HEK293T (cell line): ENCODE measurements around the gene FER.

Experiments
- CTCF ChIA-PET: fragments of 350-600 bp; formaldehyde crosslinking; extraction: SDS; loops from one replicate; lab custom pipeline; 2021; ENCODE audit warnings: antibody characterized with exemption, inconsistent platforms; lab: Yijun Ruan, JAX
- POLR2A ChIA-PET: fragments of 350-600 bp; formaldehyde crosslinking; extraction: SDS; loops from one replicate; lab custom pipeline; 2020; ENCODE audit warnings: antibody characterized with exemption, inconsistent platforms; lab: Yijun Ruan, JAX
- DNase-seq: peaks from one replicate; pipeline ENCODE4 v3.0.0; 2012; ENCODE audit warnings: mixed read lengths; ENCODE audit errors: extremely low spot score
- ARNT ChIP-seq: fragments of 450-650 bp; IDR thresholded peaks from 2 replicates; pipeline ENCODE4 v1.6.1; 2017; ENCODE audit warnings: mild to moderate bottlenecking
- BHLHE40 ChIP-seq: fragments of 450-650 bp; IDR thresholded peaks from 2 replicates; pipeline ENCODE4 v1.6.1; 2016; ENCODE audit warnings: mild to moderate bottlenecking, moderate library complexity, borderline replicate concordance
- CTBP1 ChIP-seq: fragments of 450-650 bp; IDR thresholded peaks from 2 replicates; pipeline ENCODE4 v1.6.1; 2016; ENCODE audit warnings: borderline replicate concordance
- ELF4 ChIP-seq: fragments of 450-650 bp; IDR thresholded peaks from 2 replicates; pipeline ENCODE4 v1.6.1; 2017; ENCODE audit warnings: antibody characterized with exemption
- FOXA1 ChIP-seq: fragments of 450-650 bp; IDR thresholded peaks from 2 replicates; pipeline ENCODE4 v1.6.1; 2016; ENCODE audit warnings: mild to moderate bottlenecking
- FOXK2 ChIP-seq: fragments of 450-650 bp; IDR thresholded peaks from 2 replicates; pipeline ENCODE4 v1.6.1; 2016; ENCODE audit warnings: mild to moderate bottlenecking
- FOXM1 ChIP-seq: fragments of 450-650 bp; IDR thresholded peaks from 2 replicates; pipeline ENCODE4 v1.6.1; 2017; ENCODE audit warnings: mild to moderate bottlenecking, borderline replicate concordance
- HDGF ChIP-seq: fragments of 450-650 bp; IDR thresholded peaks from 2 replicates; pipeline ENCODE4 v1.6.1; 2017; ENCODE audit warnings: antibody characterized with exemption, borderline replicate concordance
- L3MBTL2 ChIP-seq: fragments of 450-650 bp; conservative IDR thresholded peaks from 2 replicates; pipeline ENCODE4 v1.6.1; 2016; ENCODE audit warnings: mild to moderate bottlenecking
- LEF1 ChIP-seq: fragments of 450-650 bp; IDR thresholded peaks from 2 replicates; pipeline ENCODE4 v1.6.1; 2017; ENCODE audit warnings: mild to moderate bottlenecking, borderline replicate concordance
- NFRKB ChIP-seq: fragments of 450-650 bp; IDR thresholded peaks from 2 replicates; pipeline ENCODE4 v1.6.1; 2016; ENCODE audit warnings: mild to moderate bottlenecking, moderate library complexity
- PKNOX1 ChIP-seq: fragments of 450-650 bp; IDR thresholded peaks from 2 replicates; pipeline ENCODE4 v1.6.1; 2016
- SP1 ChIP-seq: fragments of 450-650 bp; IDR thresholded peaks from 2 replicates; pipeline ENCODE4 v1.6.1; 2017
- SUZ12 ChIP-seq: fragments of 450-650 bp; IDR thresholded peaks from 2 replicates; pipeline ENCODE4 v1.6.1; 2016; ENCODE audit warnings: mild to moderate bottlenecking
- TARDBP ChIP-seq: fragments of 450-650 bp; IDR thresholded peaks from 2 replicates; pipeline ENCODE4 v1.6.1; 2016
- ZNF384 ChIP-seq: fragments of 450-650 bp; IDR thresholded peaks from 2 replicates; pipeline ENCODE4 v1.6.1; 2016

Gene FER

GRCh38 chr5:109143031-109143430, 395.3 kb downstream of the FER start:
- TF ChIP-seq SP1 (no peak), PKNOX1 (peak; percentile 32)
- ChIA-PET POLR2A (no interaction called here), CTCF (no interaction called here)
- no peak for DNase-seq

DNA sequence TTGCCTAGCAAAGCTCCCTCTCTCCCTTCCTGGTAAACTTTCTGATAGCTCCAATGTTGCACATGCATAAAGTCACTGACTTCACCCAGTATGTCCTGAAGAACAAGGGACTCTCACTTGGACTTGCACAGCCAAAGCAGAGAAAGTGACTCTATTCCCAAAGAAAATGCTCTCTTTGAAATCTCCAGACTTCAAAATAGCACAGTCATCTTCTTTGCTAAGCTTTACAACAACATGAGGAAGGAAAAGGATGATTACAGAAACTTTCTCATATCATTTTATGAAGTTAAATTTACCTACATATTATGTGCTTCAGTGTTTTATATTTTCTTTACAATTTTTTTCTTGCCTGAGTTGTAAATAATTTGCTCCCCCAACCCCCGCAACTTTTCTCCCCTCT, 397.4 kb downstream of the FER start:
- no peak for DNase-seq
- ChIA-PET CTCF (no interaction called here), POLR2A (no interaction called here)
- no peak for TF ChIP-seq HDGF
- TF ChIP-seq SP1: no peak
- no peak for TF ChIP-seq CTBP1
- TF ChIP-seq SUZ12: no peak
- no peak for TF ChIP-seq NFRKB
- TF ChIP-seq ZNF384: no peak
- TF ChIP-seq PKNOX1: no peak
- no peak for TF ChIP-seq ARNT
- no peak for TF ChIP-seq FOXA1
- no peak for TF ChIP-seq FOXM1
- TF ChIP-seq TARDBP: no peak
- TF ChIP-seq L3MBTL2: no peak
- no peak for TF ChIP-seq LEF1
- no peak for TF ChIP-seq FOXK2
- no peak for TF ChIP-seq BHLHE40

- ChIA-PET POLR2A (no interaction called here), CTCF (no interaction called here)
- no peak for TF ChIP-seq LEF1
- no peak for TF ChIP-seq CTBP1
- TF ChIP-seq HDGF: no peak
- no peak for TF ChIP-seq FOXA1
- no peak for TF ChIP-seq SUZ12
- no peak for TF ChIP-seq ELF4
- no peak for TF ChIP-seq L3MBTL2
- no peak for DNase-seq
These were observed 398.9 kb downstream of the FER start for GRCh38 chr5:109146591-109146990.

DNA sequence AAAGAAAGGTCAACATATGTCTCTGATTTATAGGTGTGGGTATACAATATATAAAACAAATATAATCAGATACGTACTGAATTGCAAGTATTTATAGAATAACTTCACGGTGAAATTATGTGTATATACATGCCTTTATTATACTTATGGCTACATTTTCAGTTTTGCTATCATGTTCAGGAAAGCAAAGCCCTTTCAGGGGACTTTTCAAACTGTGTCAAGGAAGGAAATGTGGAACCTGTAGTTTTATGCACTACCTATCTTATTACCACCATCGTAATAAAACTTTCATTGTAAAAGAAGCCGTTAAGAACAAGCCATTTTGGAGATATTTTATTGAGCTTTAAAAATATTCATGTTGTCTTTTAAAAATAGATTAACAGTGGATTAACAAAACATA, 404.9 kb downstream of the FER start:
- no peak for DNase-seq
- ChIA-PET CTCF (no interaction called here), POLR2A (no interaction called here)
- no peak for TF ChIP-seq FOXK2
- TF ChIP-seq PKNOX1: peak; percentile 72; the same call in 1 of the 2 replicates
- no peak for TF ChIP-seq NFRKB
- TF ChIP-seq ZNF384: no peak
- no peak for TF ChIP-seq BHLHE40
- no peak for TF ChIP-seq SP1

- no peak for DNase-seq
- TF ChIP-seq BHLHE40 (no peak), ZNF384 (no peak), SUZ12 (no peak), HDGF (no peak), FOXK2 (no peak), NFRKB (no peak), TARDBP (no peak), L3MBTL2 (no peak), SP1 (no peak), CTBP1 (no peak), ARNT (no peak), FOXM1 (no peak)
- POLR2A ChIA-PET: no interaction called here
- CTCF ChIA-PET: no interaction called here
These were observed 407.9 kb downstream of the FER start for GRCh38 chr5:109155625-109156024.

- TF ChIP-seq PKNOX1 (0 out of 2 replicates have a peak, but pooled peaks have one; percentile 51), CTBP1 (no peak)
- DNase-seq: no peak
- ChIA-PET POLR2A (no interaction called here), CTCF (no interaction called here)
These were observed 409.2 kb downstream of the FER start for GRCh38 chr5:109156885-109157284.

DNA sequence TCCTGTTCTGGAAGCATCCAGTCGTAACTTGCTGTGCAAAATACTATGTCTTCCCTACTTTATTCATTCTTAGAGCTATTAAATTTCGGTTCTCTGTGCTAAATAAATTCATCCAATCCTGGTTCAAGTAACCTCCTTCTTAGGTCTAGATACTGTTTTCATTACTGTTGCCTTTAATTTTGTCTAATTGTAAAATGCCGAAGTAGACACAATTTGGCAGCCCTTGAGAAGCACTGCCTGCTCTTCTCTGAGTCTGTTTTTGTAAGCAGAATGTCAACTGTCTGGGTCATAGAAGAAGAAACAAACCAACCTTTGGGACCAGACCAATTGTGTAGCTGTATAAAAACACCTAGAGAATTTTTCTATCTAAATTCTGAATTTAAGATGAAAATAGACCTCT, 412.8 kb downstream of the FER start:
- no peak for TF ChIP-seq SP1
- no peak for TF ChIP-seq ELF4
- no peak for TF ChIP-seq SUZ12
- no peak for TF ChIP-seq PKNOX1
- TF ChIP-seq BHLHE40: no peak
- TF ChIP-seq L3MBTL2: no peak
- no peak for TF ChIP-seq ARNT
- TF ChIP-seq CTBP1: no peak
- TF ChIP-seq HDGF: no peak
- TF ChIP-seq ZNF384: no peak
- TF ChIP-seq FOXK2: no peak
- TF ChIP-seq FOXM1: no peak
- DNase-seq: no peak
- ChIA-PET CTCF (no interaction called here), POLR2A (no interaction called here)
